Measurements from ENCODE around the gene OTOP1.
"Not testable (repeated sequence)": the region's sequence is repeated elsewhere in the genome, so short reads cannot be mapped to it uniquely, and the experiment has no call there.

GRCh38 chr4:4188557-4188956, 38.2 kb downstream of the OTOP1 start:
- TF ChIP-seq POLR2AphosphoS5 (IDR thresholded peaks at IDR 0.05; ENCODE audit: low read depth); CTCF (conservative IDR thresholded peaks at IDR 0.05; ENCODE audit: low read depth in 2 of 2): not testable (repeated sequence)
